GM12865 (cell line): Measurements from ENCODE around the gene CAMK2B.

Source experiments
- DNase-seq: peaks from one replicate; pipeline ENCODE4 v3.0.0; 2010; ENCODE audit warnings: low read depth
- H3K4me3 ChIP-seq: 2 replicates; pipeline ENCODE4 v1.5.1; 2011; ENCODE audit warnings: mild to moderate bottlenecking, low read depth, low read length, control low read depth
- CTCF ChIP-seq: IDR thresholded peaks from 2 replicates; pipeline ENCODE4 v1.5.1; 2011; ENCODE audit warnings: low read length, control low read depth, low read depth, inconsistent platforms; ENCODE audit not compliant: insufficient read depth; ENCODE audit errors: missing control alignments

The CAMK2B gene

GRCh38 chr7:44305564-44306507 lies 19.6 kb downstream of the CAMK2B start:
- H3K4me3 ChIP-seq, result no peak overlapping the region
- no peak for DNase-seq
- no peak for TF ChIP-seq CTCF

GRCh38 chr7:44294325-44295069 lies 30.9 kb downstream of the CAMK2B start:
- no peak for DNase-seq
- TF ChIP-seq CTCF, result no peak
- H3K4me3 ChIP-seq, result no peak overlapping the region

GRCh38 chr7:44293561-44294324 lies 31.7 kb downstream of the CAMK2B start:
- no peak for TF ChIP-seq CTCF
- DNase-seq, result no peak
- H3K4me3 ChIP-seq, result no peak overlapping the region

GRCh38 chr7:44292876-44293560 lies 32.4 kb downstream of the CAMK2B start:
- DNase-seq, result no peak
- TF ChIP-seq CTCF, result no peak
- H3K4me3 ChIP-seq, result no peak overlapping the region

- no peak for DNase-seq
- TF ChIP-seq CTCF, result no peak
These were observed 33.0 kb downstream of the CAMK2B start for GRCh38 chr7:44292420-44292817.

GRCh38 chr7:44291733-44292419 lies 33.5 kb downstream of the CAMK2B start:
- no peak for DNase-seq
- no peak overlapping the region for H3K4me3 ChIP-seq
- TF ChIP-seq CTCF, result no peak

More at GRCh38 chr7:44292420-44292817, 33.0 kb downstream of the CAMK2B start:
- H3K4me3 ChIP-seq, result no peak overlapping the region
